ENCODE data around the gene HOXA7. TPM values are rescaled to one million over a fixed set of nuclear protein-coding genes. Genes with fewer than 3 reads are reported as not detected.

Gene HOXA7
- total RNA-seq, 1 donor: 0.10 TPM

DNA sequence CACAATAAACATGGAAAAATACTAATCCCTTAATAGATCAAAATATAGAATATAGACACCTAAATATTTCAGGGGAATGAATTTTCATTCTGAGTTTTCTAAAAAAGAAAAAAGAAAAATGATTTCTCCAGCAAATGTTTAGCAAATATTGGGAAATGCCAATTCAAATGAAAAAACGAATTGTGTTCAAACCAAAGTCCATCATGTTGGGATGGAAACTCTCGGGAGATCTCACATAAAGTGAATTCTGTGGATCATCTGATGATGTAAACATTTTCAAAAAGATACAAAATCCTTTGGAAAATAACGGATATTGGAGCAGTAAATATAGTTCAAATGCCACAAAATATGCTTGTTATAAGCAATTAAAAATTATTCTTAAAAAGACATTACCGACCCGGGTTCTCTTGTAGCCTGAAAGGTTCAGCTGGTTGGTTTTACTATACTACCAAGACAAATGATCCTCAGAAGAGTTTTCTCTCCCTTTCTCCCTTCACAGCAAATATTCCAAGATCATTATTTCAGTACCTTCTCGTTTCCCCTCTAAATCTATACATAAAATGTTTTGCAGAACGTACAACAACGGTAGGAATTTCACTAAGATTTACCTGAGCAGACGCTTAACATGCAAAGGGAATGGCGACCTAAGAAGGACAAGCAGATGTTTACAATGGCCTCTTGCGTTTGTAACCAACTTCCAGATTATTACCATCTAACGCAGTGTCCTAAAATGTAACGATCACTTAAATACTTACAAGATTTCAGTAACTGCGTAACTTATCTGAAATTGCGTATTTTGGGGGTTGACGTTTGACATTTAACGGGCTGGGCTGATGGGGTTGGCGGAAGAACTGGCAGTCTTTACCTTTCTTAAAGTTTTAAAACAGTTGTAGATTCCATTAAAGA, 40.9 kb upstream of the HOXA7 start:
- Histone ChIP-seq H3K4me3 (ENCODE audit: low read length) (no peak overlapping the region), H3K27me3 (ENCODE audit: insufficient read depth, low read length) (peaks cover 90% of the 10 kb centered on the region), H3K4me1 (ENCODE audit: insufficient read depth, low read length) (peaks cover 49% of the 10 kb centered on the region), H3K9me3 (ENCODE audit: low read depth, low read length) (no peaks in the 10 kb centered on the region)

DNA sequence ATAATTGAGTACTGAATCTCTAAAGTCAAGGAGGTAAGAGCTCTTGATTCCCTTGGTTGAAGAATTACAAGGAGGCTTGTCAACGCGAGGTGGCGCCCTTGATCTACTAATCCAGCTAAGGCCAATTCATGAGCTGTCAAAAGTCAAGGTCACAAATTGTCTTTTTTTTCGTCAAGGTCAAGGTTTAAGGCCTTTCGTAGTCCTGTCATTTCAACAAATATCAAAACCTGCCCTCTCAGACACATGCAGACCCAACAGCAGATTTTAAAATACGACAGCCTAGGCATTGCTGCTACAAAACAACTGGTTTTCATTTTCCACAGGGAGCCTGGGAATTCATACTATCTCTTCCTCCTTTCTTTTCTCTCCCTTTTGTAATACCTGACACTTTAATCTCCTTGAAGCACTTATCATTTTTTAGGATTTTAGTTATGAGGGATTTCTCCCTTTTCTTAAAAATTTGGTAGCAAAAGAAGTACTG, 39.9 kb upstream of the HOXA7 start:
- no peak overlapping the region for H3K4me3 ChIP-seq (ENCODE audit: low read length)
- H3K27me3 ChIP-seq (ENCODE audit: insufficient read depth, low read length): peaks cover 90% of the 10 kb centered on the region
- H3K9me3 ChIP-seq (ENCODE audit: low read depth, low read length): no peaks in the 10 kb centered on the region
- H3K4me1 ChIP-seq (ENCODE audit: insufficient read depth, low read length): peaks cover 44% of the 10 kb centered on the region

DNA sequence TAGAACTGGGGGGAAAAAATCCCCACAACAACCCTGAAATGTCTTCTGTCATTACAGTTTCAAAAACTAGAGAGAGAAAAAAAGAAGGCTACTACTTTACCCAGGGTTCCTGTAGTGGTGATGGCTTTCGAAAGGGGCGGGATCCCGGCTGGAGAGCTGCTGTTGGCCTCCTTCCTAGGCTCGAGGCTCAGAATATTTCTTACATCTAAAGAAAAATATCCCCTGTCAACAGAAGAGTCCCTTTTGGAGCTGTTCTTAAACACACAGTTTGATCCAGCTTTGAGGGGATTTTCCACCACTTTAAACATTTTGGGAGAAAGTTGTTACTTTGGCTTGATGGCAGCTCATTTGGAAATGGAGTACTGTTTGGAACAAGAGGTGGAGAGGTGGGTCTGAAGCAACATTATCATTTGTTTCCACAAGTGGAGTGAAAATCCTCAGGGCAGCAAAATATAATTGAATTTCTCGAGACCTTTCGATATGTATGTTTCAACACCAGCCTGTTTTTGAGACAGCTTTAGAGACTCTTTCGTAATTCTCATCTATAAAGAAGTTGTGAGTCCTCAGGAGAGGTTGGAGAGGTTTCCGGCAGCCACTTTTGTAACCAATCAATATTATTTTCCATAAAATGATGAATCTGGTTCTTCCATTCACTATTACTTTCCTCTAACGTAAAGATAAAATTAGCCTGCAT, 38.4 kb upstream of the HOXA7 start:
- Histone ChIP-seq H3K4me3 (ENCODE audit: low read length) (no peak overlapping the region), H3K27me3 (ENCODE audit: insufficient read depth, low read length) (peaks cover 93% of the 10 kb centered on the region), H3K4me1 (ENCODE audit: insufficient read depth, low read length) (peaks cover 32% of the 10 kb centered on the region), H3K9me3 (ENCODE audit: low read depth, low read length) (no peaks in the 10 kb centered on the region)

DNA sequence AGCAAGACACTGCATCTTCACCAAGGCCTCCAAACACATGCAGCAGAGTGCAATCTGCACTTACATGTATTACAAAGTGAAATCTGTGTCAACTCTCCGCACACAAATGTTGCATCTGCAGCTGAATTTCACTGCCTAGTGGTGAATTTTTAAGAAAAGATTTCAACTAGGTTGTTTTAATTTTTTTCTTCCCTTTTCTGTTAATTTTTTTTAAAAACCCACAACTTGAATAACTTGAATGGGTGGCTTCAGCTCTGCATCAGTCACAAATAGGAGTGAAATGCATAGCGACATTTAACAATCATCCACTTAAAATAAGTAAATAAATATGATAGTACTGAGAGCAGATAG, 37.5 kb upstream of the HOXA7 start:
- Histone ChIP-seq H3K4me3 (ENCODE audit: low read length) (no peak overlapping the region), H3K27me3 (ENCODE audit: insufficient read depth, low read length) (peaks cover 98% of the 10 kb centered on the region), H3K9me3 (ENCODE audit: low read depth, low read length) (no peaks in the 10 kb centered on the region), H3K4me1 (ENCODE audit: insufficient read depth, low read length) (peaks cover 34% of the 10 kb centered on the region)

DNA sequence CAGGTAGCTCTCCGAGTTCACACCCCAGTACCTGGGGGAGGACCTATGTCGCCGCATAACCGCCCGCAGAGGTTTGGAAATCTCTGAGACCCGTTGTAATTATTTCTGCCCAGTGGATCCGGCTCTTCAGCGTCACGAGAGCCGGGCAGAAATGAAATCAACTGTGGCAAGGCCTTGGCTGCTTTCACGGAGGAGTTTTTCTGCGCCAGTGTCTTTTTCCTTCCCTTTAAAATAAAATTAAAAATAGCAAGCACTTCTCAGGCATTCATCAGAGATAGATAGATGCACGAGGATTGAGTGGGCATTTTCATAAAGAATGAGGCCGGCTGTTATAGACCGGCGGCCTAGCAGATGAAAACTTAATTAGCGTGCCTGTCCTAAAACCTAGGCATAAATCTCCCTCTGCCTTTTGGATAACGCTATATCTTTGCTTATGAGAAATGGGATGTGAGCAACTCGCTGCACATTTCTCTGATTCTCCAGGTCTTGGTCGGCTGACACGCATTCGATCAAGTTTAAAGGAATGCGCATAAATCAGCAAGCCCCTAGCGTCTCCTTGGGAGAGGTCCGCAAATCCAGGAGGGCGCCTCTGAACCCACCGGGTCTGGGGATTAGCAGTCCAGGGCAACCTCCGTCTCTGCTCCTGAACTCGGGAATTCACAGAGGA, 37.0 kb upstream of the HOXA7 start:
- peaks cover 36% of the 10 kb centered on the region for H3K4me1 ChIP-seq (ENCODE audit: insufficient read depth, low read length)
- no peaks in the 10 kb centered on the region for H3K9me3 ChIP-seq (ENCODE audit: low read depth, low read length)
- H3K4me3 ChIP-seq (ENCODE audit: low read length): no peak overlapping the region

DNA sequence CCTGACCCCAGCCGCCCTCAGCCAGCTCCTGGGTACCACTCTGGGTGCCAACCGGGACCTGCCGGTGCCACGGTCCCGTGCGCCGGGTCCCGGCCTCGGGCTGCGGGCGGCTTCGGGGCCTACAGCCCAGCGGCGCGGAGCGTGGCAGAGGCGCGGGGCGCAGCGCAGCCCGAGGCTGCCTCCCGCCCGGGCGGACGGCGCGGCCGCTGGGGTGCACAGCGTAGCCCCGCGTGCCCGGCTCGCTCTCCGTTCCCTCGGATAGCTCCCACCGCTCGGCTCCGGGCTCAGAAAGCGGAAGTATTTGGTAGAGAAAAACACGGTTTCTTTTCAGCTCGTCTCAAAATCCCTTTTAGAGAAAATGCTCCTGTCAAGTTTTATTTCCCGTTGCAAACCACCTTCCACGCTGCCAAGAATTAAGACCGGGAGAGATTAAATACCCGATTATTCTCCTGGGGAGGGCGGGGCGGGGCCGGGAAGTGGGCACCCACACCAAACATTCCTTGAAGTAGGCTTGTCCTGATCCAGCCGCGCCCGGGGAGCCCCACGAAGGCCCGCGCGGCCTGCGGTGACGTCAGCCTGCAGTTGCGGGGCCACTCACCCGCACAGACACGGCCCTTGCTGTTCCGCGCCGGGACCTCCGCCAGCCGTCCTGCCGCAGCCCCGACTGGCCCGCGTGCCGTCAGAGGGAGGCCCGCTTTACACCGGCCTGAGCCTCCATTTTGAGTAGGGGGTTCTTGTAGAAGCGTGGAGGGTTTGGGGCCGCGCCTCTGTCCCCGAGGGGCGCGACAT, 36.3 kb upstream of the HOXA7 start:
- Histone ChIP-seq H3K9me3 (ENCODE audit: low read depth, low read length) (no peaks in the 10 kb centered on the region), H3K27me3 (ENCODE audit: insufficient read depth, low read length) (peaks cover 98% of the 10 kb centered on the region), H3K4me1 (ENCODE audit: insufficient read depth, low read length) (peaks cover 43% of the 10 kb centered on the region), H3K4me3 (ENCODE audit: low read length) (peak overlapping the region; percentile 14)

More for the DNA sequence above, 37.0 kb upstream of the HOXA7 start:
- peaks cover 98% of the 10 kb centered on the region for H3K27me3 ChIP-seq (ENCODE audit: insufficient read depth, low read length)

DNA sequence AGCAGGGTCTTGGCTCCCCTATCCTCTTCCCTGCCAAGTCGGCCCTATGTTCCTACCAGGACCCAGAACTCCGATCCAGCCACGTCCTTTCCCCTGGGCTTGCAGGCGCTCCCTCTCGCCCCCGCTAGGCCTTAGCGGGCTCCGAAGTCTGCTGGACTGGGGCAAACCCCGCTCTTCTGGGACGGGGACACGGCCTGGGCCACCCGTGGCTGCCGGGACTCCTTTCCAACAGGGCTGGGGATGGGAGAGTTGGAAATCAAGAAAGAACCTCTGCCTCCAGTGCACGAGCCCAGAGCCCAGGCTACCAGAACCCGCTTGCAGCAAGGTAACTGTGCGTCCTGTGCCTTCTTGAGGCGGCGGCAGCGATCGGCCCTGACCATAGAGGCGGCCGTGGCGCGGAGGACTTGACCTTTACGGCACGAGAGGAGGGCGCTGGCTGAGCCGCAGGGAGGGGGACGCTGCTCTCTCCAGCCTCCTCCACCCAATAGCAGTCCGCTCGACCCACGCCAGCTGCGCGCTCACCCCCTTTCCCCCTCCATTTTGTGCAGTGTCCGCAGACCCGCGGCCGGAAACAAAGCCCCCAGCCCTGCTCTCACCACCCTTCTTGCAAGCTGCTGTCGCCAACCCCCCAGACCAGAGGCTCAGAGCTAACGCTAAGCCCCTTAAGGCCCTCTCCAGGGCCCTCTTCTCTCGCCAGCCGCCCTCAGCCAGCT, 35.5 kb upstream of the HOXA7 start:
- Histone ChIP-seq H3K4me3 (ENCODE audit: low read length) (no peak overlapping the region), H3K27me3 (ENCODE audit: insufficient read depth, low read length) (peaks cover 98% of the 10 kb centered on the region), H3K9me3 (ENCODE audit: low read depth, low read length) (no peaks in the 10 kb centered on the region), H3K4me1 (ENCODE audit: insufficient read depth, low read length) (peaks cover 49% of the 10 kb centered on the region)

DNA sequence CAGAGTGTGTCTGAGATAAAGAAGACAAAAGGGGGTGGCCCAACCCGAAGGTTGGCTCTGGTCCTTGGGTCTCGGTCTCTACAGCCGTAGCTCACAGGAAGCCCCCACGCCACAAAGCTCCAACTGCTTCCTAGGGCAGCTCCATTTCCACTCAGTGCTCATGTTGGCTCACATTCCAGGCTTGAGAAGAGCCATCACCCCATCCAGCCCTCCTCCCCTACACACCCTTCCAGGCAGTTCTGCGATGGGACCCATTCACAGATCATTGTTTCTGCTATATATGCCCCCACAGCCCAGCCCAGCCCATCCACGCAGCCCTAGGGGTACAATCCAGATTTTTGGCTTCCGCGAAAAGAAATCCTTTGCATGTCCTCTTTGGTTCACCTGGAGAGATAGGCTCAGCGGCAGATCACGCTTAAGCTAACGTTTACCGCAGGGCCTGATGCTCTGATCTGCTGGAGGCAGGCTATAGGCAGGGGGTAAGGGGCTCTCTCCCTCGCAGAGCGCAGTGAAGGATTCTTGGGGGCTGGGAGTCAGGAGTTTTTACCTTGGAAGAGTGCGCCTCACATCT, 34.8 kb upstream of the HOXA7 start:
- Histone ChIP-seq H3K27me3 (ENCODE audit: insufficient read depth, low read length) (peaks cover 98% of the 10 kb centered on the region), H3K9me3 (ENCODE audit: low read depth, low read length) (no peaks in the 10 kb centered on the region), H3K4me3 (ENCODE audit: low read length) (no peak overlapping the region), H3K4me1 (ENCODE audit: insufficient read depth, low read length) (peaks cover 48% of the 10 kb centered on the region)

DNA sequence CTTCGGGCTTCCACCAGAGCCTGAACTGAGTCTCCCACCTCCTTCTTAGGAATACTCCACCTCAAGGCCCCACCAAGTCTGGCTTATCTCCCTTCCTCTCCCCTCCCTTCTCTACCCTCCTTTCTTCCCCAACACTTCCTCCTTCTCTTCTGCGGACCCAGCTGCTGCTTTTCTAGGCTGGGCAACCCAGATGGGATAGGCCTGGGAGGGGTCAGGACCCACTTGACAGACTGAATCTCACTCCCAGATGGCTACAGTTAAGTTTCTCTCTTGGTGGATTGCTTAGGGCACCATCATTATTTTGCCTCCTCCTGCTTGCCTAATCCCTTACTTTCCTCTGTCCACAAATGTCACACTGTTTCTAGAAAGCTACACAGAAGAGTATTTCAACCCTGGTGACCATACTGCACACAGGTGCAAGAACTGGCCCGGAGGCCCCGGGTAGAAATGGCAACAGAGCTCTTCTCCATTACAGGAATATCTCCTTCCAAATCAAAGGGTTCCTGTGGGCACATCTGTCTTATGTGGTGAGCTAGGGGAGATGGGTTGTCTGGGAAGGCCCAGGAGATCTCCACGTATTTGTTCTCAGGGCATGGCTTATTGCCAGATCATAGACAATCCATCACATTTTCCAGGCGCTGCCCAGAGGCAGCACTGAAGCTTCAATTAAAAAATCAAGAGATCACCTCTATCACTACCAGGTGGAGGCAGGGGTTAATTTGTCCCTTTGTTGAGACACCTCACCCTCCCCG, 33.7 kb upstream of the HOXA7 start:
- Histone ChIP-seq H3K27me3 (ENCODE audit: insufficient read depth, low read length) (peaks cover 98% of the 10 kb centered on the region), H3K9me3 (ENCODE audit: low read depth, low read length) (no peaks in the 10 kb centered on the region), H3K4me1 (ENCODE audit: insufficient read depth, low read length) (peaks cover 58% of the 10 kb centered on the region), H3K4me3 (ENCODE audit: low read length) (no peak overlapping the region)

DNA sequence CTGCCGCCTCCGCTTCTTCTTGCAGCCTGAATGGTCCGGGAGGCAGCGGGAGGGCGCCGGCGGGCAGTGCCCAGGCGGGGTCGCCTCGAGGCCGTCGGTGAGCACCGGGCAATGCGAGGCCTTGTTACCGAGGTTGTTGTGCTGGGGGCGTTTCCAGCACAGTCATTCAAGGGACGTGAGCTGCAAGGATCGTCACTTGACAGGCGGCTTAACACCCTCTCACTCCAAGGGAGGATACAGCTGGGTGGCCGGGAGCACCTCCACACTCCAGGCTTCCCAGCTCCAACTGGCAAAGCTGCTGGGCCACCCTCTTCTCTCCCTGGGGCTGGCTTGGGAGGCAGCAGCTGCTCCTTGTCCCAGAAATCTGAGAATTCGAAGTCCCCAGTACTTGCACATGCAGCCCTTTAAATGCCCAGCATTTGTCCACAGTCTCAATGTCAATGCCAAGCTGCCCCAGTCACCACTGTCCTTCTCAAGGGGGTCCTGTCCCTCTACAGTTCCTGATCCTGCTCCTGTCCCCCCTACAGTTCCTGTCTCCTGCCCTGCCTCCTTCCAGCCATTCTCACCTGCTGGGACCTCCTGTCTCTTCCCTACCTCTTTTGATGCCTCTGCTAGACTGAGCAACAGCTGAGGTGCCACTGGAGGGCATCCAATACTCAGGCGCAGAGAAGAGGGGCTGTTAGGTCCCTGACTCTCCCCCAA, 33.0 kb upstream of the HOXA7 start:
- Histone ChIP-seq H3K4me3 (ENCODE audit: low read length) (no peak overlapping the region), H3K27me3 (ENCODE audit: insufficient read depth, low read length) (peaks cover 98% of the 10 kb centered on the region), H3K4me1 (ENCODE audit: insufficient read depth, low read length) (peaks cover 65% of the 10 kb centered on the region), H3K9me3 (ENCODE audit: low read depth, low read length) (no peaks in the 10 kb centered on the region)

DNA sequence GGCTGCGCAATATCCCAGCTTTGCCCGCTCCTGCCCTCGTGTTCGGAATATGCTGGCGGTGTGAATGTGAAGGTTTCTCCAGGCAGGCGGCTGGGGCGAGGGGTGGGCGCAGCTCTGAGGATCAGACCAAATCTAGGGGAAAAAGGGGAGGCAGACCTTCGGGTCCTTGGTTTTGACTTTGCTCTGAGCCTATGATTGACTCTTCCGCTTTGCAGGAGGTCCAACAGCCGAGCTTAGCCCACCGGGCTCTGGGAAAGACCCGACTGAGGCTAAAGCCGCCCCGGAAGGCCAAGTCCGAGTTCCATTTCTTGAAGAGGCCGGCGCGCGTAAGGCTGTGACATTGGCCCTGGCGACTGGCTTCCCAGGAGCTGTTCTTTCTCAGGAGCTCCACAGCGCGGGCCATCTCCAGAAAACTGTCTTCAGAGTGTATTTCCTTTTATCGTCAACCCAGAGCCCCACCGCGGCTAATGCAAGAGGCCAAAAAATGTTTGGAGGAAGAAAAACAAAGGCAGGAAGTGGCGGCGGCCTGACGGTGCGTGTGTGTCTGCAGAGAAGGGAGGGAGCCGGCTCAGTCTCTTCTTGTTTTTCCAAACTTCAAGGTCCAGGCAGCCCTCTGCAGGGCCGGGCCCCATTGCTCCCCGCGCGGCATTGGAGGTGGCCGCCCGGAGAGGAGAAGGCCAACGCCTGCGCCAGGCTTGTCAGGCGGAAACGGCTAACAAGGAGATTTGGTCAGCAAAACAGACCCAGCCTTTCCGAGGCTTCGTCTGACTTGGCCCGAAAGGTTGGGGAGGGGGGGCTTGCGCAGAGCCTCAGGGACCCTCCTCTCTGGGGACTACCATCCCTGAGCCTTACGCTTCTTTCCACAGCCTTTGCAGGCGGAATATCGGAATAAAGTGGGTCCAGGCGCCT, 32.2 kb upstream of the HOXA7 start:
- Histone ChIP-seq H3K4me1 (ENCODE audit: insufficient read depth, low read length) (peaks cover 69% of the 10 kb centered on the region), H3K9me3 (ENCODE audit: low read depth, low read length) (no peaks in the 10 kb centered on the region), H3K4me3 (ENCODE audit: low read length) (no peak overlapping the region), H3K27me3 (ENCODE audit: insufficient read depth, low read length) (peaks cover 96% of the 10 kb centered on the region)
